HepG2 (cell line): ENCODE results near the gene SCUBE1. TPM values are rescaled to one million over a fixed set of nuclear protein-coding genes. Genes with fewer than 3 reads are reported as not detected.

Experiments used
- ATAC-seq: fragments of 200-7000 bp; cut with Tn5 transposase; 3 replicates; pipeline ENCODE4 v1.9.1; 2020; ENCODE audit warnings: mild to moderate bottlenecking, moderate library complexity
- BruUV-seq: library from RNA; stranded (reverse); fragments of 400-500 nt; replicated peaks from 2 replicates; lab custom pipeline; 2021; lab: Mats Ljungman, UMichigan
- CTCF ChIA-PET: fragments of 300-600 bp; formaldehyde crosslinking; extraction: SDS; loops from one replicate; lab custom pipeline; 2021; ENCODE audit warnings: low total read pairs, inconsistent platforms, low intra/inter-chr PET ratio; lab: Yijun Ruan, JAX
- POLR2A ChIA-PET: fragments of 350-600 bp; sonication (Branson Sonifier 250); formaldehyde crosslinking; loops from one replicate; lab custom pipeline; 2020; ENCODE audit warnings: antibody characterized with exemption, inconsistent platforms; lab: Yijun Ruan, JAX
- DNase-seq: peaks from one replicate; pipeline ENCODE4 v3.0.0-alpha.2; 2015; ENCODE audit warnings: low spot score
- FAIRE-seq: peaks from 3 replicates; lab custom pipeline; 2011; peaks lifted over from hg19 to GRCh38; lab: Jason Lieb, UNC
- H2AFZ ChIP-seq: one replicate; pipeline ENCODE4 v1.6.1; 2011; ENCODE audit warnings: low read length, inconsistent platforms
- H3K27ac ChIP-seq: fragments of 300-600 bp; 3 replicates; pipeline ENCODE4 v1.8.0; 2011; ENCODE audit warnings: mixed run types, mild to moderate bottlenecking, mixed read lengths, low read length, inconsistent platforms; ENCODE audit not compliant: insufficient read depth; ENCODE audit errors: extremely low read length
- H3K27me3 ChIP-seq, 2 experiments: fragments of 200-600 bp in 1 of 2; 2 replicates in 1 of 2; 3 replicates in 1 of 2; pipeline versions ENCODE4 v1.6.0 to v1.8.0; 2011; ENCODE audit warnings: low read length in 2 of 2, mild to moderate bottlenecking in 2 of 2, moderate library complexity in 2 of 2, inconsistent platforms in 1 of 2; ENCODE audit not compliant: insufficient read depth in 2 of 2, control insufficient read depth in 1 of 2
- H3K36me3 ChIP-seq, 2 experiments: fragments of 200-600 bp in 1 of 2; replicated peaks in 1 of 2; 2 replicates in 1 of 2; 3 replicates in 1 of 2; pipeline versions ENCODE4 v1.5.1 to v1.8.0; 2011; ENCODE audit warnings: low read length in 2 of 2, inconsistent platforms in 1 of 2; ENCODE audit not compliant: insufficient read depth in 2 of 2, control insufficient read depth in 1 of 2
- H3K4me1 ChIP-seq: 2 replicates; pipeline ENCODE4 v1.5.1; 2012; ENCODE audit warnings: low read length, inconsistent platforms; ENCODE audit not compliant: insufficient read depth
- H3K4me2 ChIP-seq: 2 replicates; pipeline ENCODE4 v1.6.0; 2011; ENCODE audit warnings: low read depth, low read length, inconsistent platforms
- H3K4me3 ChIP-seq, 3 experiments: fragments of 200-600 bp in 1 of 3; sonication (generic), shearing (Covaris generic) in 1 of 3; replicated peaks in 1 of 3; 2 replicates each; pipeline ENCODE4 v1.5.1; 2011 to 2016; ENCODE audit warnings: low read length in 3 of 3, inconsistent platforms in 2 of 3, low read depth in 2 of 3, mild to moderate bottlenecking in 2 of 3, control low read depth in 1 of 3, mixed read lengths in 1 of 3; ENCODE audit not compliant: insufficient read depth in 1 of 3
- H3K79me2 ChIP-seq: one replicate; pipeline ENCODE4 v1.6.1; 2011; ENCODE audit warnings: low read length, inconsistent platforms; ENCODE audit not compliant: insufficient read depth
- H3K9ac ChIP-seq: 2 replicates; pipeline ENCODE4 v1.6.0; 2011; ENCODE audit warnings: mild to moderate bottlenecking, low read depth, low read length, inconsistent platforms; ENCODE audit not compliant: insufficient read depth
- H3K9me3 ChIP-seq: 2 replicates; pipeline ENCODE4 v1.5.1; 2012; ENCODE audit warnings: mild to moderate bottlenecking, low read length
- H4K20me1 ChIP-seq: 2 replicates; pipeline ENCODE4 v1.6.0; 2011; ENCODE audit warnings: inconsistent platforms, mild to moderate bottlenecking, low read length, moderate library complexity; ENCODE audit not compliant: insufficient read depth
- ETV5 ChIP-seq: IDR thresholded peaks from 2 replicates; pipeline ENCODE4 v1.6.1; 2018; ENCODE audit warnings: missing biosample characterization, missing genetic modification reagents, inconsistent platforms, borderline replicate concordance
- GATA4 ChIP-seq: sonication (generic); IDR thresholded peaks from 2 replicates; pipeline ENCODE4 v1.6.1; 2016; ENCODE audit warnings: antibody characterized with exemption, low read depth, borderline replicate concordance
- IRF2 ChIP-seq: IDR thresholded peaks from 2 replicates; pipeline ENCODE4 v1.6.1; 2018; ENCODE audit warnings: missing genetic modification reagents, missing compliant biosample characterization
- PITX1 ChIP-seq: sonication (generic); formaldehyde crosslinking; IDR thresholded peaks from 2 replicates; pipeline ENCODE4 v1.5.1; 2020; ENCODE audit warnings: mild to moderate bottlenecking, missing genetic modification reagents
- ZKSCAN5 ChIP-seq: sonication (generic); formaldehyde crosslinking; IDR thresholded peaks from 2 replicates; pipeline ENCODE4 v1.5.1; 2020; ENCODE audit warnings: mild to moderate bottlenecking, missing genetic modification reagents
- ZNF160 ChIP-seq: sonication (generic); formaldehyde crosslinking; IDR thresholded peaks from 2 replicates; pipeline ENCODE4 v1.8.0; 2022; ENCODE audit warnings: mild to moderate bottlenecking, inconsistent platforms, missing genetic modification reagents
- ZNF562 ChIP-seq: sonication (generic); formaldehyde crosslinking; IDR thresholded peaks from 2 replicates; pipeline ENCODE4 v1.8.0; 2022; ENCODE audit warnings: missing genetic modification reagents, borderline replicate concordance
- ZNF674 ChIP-seq: sonication (generic); formaldehyde crosslinking; IDR thresholded peaks from 2 replicates; pipeline ENCODE4 v1.5.0; 2020; ENCODE audit warnings: low read depth, mild to moderate bottlenecking, missing genetic modification reagents
- ZNF781 ChIP-seq: sonication (generic); formaldehyde crosslinking; IDR thresholded peaks from 2 replicates; pipeline ENCODE4 v1.5.1; 2020; ENCODE audit warnings: borderline replicate concordance, mild to moderate bottlenecking, missing genetic modification reagents; ENCODE audit errors: not compliant biosample characterization
- ZSCAN21 ChIP-seq: sonication (generic); formaldehyde crosslinking; IDR thresholded peaks from 2 replicates; pipeline ENCODE4 v1.8.0; 2022; ENCODE audit warnings: mild to moderate bottlenecking, missing genetic modification reagents, moderate library complexity, borderline replicate concordance
- WGBS: methylation state at CpG from one replicate; pipeline ENCODE4 v1.1.6; 2017; ENCODE audit warnings: low lambda C conversion rate; 5-methylcytosine and 5-hydroxymethylcytosine counted together
- in situ Hi-C: cut with HindIII; loops from 2 replicates; pipeline ENCODE4 v1.10.0; 2017; ENCODE audit warnings: low pct_unique_long_range_greater_than_20kb; ENCODE audit not compliant: extremely low pct_ligation_motif_present
- intact Hi-C: fragments of 100-400 bp; cut with micrococcal nuclease; formaldehyde crosslinking; loops from one replicate; pipeline ENCODE4 v1.10.0; 2022; ENCODE audit not compliant: unreplicated experiment
- polyA plus RNA-seq, 8 experiments: library from polyadenylated mRNA; depleted of rRNA in 3 of 8; stranded (reverse) in 7 of 8; unstranded in 1 of 8; fragments of >200 nt; fragmentation: Illumina TruSeq in 4 of 8; extraction: Trizol in 4 of 8; gene quantifications; 2 replicates each; pipeline versions ENCODE4 v1.2.1 to v1.2.3, GENCODE V29; 2011 to 2016; ENCODE audit warnings: low read depth in 4 of 8, missing spikeins in 1 of 8, mixed read lengths in 1 of 8; ENCODE audit not compliant: insufficient read depth in 1 of 8
- total RNA-seq, 5 experiments: library from RNA; depleted of rRNA; stranded (reverse); fragments of >200 nt; fragmentation: Illumina TruSeq; extraction: Trizol; gene quantifications; 2 replicates each; pipeline ENCODE4 v1.2.3, GENCODE V29; 2016; ENCODE audit warnings: low read depth in 1 of 5
- TF ChIP-seq, protein P1 (sequence below): sonication (generic); formaldehyde crosslinking; IDR thresholded peaks from 2 replicates; pipeline ENCODE4 v1.5.0; 2020; ENCODE audit warnings: mild to moderate bottlenecking, low read depth, missing genetic modification reagents, borderline replicate concordance
- TF ChIP-seq, protein P2 (sequence below): conservative IDR thresholded peaks from 2 replicates; pipeline ENCODE4 v1.6.1; 2018; ENCODE audit warnings: missing genetic modification reagents
- TF ChIP-seq, protein P3 (sequence below): sonication (generic); formaldehyde crosslinking; IDR thresholded peaks from 2 replicates; pipeline ENCODE4 v1.4.0; 2020; ENCODE audit warnings: mild to moderate bottlenecking, missing genetic modification reagents
- TF ChIP-seq, protein P4 (sequence below): sonication (generic); formaldehyde crosslinking; IDR thresholded peaks from 2 replicates; pipeline ENCODE4 v1.5.0; 2020; ENCODE audit warnings: missing genetic modification reagents
- TF ChIP-seq, protein P5 (sequence below): sonication (generic); formaldehyde crosslinking; IDR thresholded peaks from 2 replicates; pipeline ENCODE4 v1.4.0; 2020; ENCODE audit warnings: missing genetic modification reagents
- TF ChIP-seq, protein P6 (sequence below): sonication (generic); formaldehyde crosslinking; conservative IDR thresholded peaks from 2 replicates; pipeline ENCODE4 v1.4.0; 2020; ENCODE audit warnings: missing genetic modification reagents

The SCUBE1 gene
- total and polyA plus RNA-seq, 2 of the 13 experiments (the other 11 are each of a cell fraction or from before 2014, with no cell fraction given): under 0.01 to 0.05 TPM

DNA sequence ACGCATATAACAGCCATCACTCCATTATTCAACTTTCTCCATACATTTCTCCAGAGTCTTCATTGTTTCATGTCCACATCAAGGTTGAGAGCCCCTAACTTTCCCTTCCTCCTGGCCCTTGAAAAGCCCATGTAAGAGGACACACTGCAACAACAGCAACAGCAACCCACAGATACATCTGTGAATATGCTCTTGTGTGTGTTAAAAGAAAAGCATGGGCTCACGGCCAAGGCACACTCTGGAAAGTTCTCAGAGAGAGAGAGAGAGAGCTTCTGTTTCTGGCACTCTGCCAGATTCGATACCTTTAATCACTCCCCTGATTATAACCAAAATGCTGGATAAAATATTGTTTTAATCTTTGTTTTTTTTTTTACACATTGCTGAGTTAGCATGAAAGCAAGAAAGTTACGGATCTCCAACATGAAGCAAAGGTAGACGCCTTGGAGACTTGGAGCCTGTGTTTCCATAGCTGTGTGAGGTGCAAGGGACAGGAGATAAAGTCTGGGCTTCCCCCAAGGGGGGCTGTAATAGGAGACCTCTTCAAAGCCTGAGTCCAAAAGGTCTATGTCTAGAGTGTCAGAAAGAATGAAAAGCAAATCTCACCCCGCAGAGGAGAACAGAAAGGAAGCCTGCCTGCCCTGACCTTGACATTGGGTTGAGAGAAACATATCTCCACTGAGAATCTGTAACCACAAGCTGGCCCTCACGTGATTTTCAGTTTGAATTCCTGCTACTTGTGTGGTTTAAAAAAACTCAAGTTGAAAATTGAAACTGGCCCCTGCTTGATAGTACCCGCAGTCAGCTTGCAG is 34.9 kb upstream of the SCUBE1 start:
- no peaks in the 10 kb centered on the region for H3K36me3 ChIP-seq
- no peak overlapping the region for H2AFZ ChIP-seq
- peak; percentile 90 for ATAC-seq
- BruUV-seq: no TSS peak
- FAIRE-seq: peak; percentile 93
- H3K9ac ChIP-seq: no peak overlapping the region
- H3K4me3 ChIP-seq: peak overlapping the region in 2 of 3 experiments; percentile 11 to 14; a peak in 2 of 6 replicates
- peak overlapping the region; percentile 35 for H3K27ac ChIP-seq
- no peaks in the 10 kb centered on the region for H3K27me3 ChIP-seq
- ChIA-PET POLR2A (interaction anchor here (1.0 to 1.2 kb wide), 2 partner anchors 11 to 191 kb away, joined by 3 to 6 read pairs; partner anchors contain the start of gene TTLL12), CTCF (no interaction called here)
- no peaks in the 10 kb centered on the region for H4K20me1 ChIP-seq
- intact Hi-C loops (no loop called here), in situ Hi-C loops (no loop called here)
- peaks cover 54% of the 10 kb centered on the region for H3K4me1 ChIP-seq
- DNase-seq: peak; percentile 97
- no peaks in the 10 kb centered on the region for H3K79me2 ChIP-seq
- no peaks in the 10 kb centered on the region for H3K9me3 ChIP-seq
- WGBS: 6% methylated on average over 8 of the region's 8 CpGs
- peak overlapping the region; percentile 58 for H3K4me2 ChIP-seq
- TF ChIP-seq ZNF674 (CRISPR knock-in tag) (no peak), ZSCAN21 (CRISPR knock-in tag) (no peak), ZKSCAN5 (CRISPR knock-in tag) (no peak), ETV5 (CRISPR knock-in tag) (no peak; the same call in 1 of the 2 replicates), GATA4 (no peak), PITX1 (CRISPR knock-in tag) (peak; percentile 61; the same call in 1 of the 2 replicates), ZNF781 (no peak), ZNF562 (CRISPR knock-in tag) (no peak), IRF2 (CRISPR knock-in tag) (0 out of 2 replicates have a peak, but pooled peaks have one; percentile 28), ZNF160 (CRISPR knock-in tag) (no peak)
- TF ChIP-seq, protein P1, sequence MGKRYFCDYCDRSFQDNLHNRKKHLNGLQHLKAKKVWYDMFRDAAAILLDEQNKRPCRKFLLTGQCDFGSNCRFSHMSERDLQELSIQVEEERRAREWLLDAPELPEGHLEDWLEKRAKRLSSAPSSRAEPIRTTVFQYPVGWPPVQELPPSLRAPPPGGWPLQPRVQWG (CRISPR knock-in tag): no peak
- TF ChIP-seq, protein P2, sequence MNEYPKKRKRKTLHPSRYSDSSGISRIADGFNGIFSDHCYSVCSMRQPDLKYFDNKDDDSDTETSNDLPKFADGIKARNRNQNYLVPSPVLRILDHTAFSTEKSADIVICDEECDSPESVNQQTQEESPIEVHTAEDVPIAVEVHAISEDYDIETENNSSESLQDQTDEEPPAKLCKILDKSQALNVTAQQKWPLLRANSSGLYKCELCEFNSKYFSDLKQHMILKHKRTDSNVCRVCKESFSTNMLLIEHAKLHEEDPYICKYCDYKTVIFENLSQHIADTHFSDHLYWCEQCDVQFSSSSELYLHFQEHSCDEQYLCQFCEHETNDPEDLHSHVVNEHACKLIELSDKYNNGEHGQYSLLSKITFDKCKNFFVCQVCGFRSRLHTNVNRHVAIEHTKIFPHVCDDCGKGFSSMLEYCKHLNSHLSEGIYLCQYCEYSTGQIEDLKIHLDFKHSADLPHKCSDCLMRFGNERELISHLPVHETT (CRISPR knock-in tag): no peak
- TF ChIP-seq, protein P3, sequence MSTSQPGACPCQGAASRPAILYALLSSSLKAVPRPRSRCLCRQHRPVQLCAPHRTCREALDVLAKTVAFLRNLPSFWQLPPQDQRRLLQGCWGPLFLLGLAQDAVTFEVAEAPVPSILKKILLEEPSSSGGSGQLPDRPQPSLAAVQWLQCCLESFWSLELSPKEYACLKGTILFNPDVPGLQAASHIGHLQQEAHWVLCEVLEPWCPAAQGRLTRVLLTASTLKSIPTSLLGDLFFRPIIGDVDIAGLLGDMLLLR (CRISPR knock-in tag): no peak
- TF ChIP-seq, protein P4, sequence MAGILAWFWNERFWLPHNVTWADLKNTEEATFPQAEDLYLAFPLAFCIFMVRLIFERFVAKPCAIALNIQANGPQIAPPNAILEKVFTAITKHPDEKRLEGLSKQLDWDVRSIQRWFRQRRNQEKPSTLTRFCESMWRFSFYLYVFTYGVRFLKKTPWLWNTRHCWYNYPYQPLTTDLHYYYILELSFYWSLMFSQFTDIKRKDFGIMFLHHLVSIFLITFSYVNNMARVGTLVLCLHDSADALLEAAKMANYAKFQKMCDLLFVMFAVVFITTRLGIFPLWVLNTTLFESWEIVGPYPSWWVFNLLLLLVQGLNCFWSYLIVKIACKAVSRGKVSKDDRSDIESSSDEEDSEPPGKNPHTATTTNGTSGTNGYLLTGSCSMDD (CRISPR knock-in tag): no peak
- TF ChIP-seq, protein P5, sequence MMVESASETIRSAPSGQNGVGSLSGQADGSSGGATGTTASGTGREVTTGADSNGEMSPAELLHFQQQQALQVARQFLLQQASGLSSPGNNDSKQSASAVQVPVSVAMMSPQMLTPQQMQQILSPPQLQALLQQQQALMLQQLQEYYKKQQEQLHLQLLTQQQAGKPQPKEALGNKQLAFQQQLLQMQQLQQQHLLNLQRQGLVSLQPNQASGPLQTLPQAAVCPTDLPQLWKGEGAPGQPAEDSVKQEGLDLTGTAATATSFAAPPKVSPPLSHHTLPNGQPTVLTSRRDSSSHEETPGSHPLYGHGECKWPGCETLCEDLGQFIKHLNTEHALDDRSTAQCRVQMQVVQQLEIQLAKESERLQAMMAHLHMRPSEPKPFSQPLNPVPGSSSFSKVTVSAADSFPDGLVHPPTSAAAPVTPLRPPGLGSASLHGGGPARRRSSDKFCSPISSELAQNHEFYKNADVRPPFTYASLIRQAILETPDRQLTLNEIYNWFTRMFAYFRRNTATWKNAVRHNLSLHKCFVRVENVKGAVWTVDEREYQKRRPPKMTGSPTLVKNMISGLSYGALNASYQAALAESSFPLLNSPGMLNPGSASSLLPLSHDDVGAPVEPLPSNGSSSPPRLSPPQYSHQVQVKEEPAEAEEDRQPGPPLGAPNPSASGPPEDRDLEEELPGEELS (CRISPR knock-in tag): peak; percentile 67
- TF ChIP-seq, protein P6, sequence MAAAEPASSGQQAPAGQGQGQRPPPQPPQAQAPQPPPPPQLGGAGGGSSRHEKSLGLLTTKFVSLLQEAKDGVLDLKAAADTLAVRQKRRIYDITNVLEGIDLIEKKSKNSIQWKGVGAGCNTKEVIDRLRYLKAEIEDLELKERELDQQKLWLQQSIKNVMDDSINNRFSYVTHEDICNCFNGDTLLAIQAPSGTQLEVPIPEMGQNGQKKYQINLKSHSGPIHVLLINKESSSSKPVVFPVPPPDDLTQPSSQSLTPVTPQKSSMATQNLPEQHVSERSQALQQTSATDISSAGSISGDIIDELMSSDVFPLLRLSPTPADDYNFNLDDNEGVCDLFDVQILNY (CRISPR knock-in tag): no peak
